Stimulated activated naive CD8-positive, alpha-beta T cell treated with anti-CD3 and anti-CD28 coated beads, Interleukin-15, amount 100 ng/mL, for 72 hours (primary cell): ENCODE results near the gene PKD1L1.

ENCODE experiments used
- ATAC-seq: fragments of 150-1000 bp; cut with Tn5 transposase; 2 replicates; pipeline ENCODE4 v1.10.0; 2021; ENCODE audit warnings: mild to moderate bottlenecking, moderate library complexity
- DNase-seq, 2 donors: peaks; one replicate each; pipeline ENCODE4 v3.0.0; 2021 to 2022
- H3K27ac Mint-ChIP-seq, 2 donors: one replicate each; pipeline ENCODE4 v1.8.0; 2022; ENCODE audit warnings: mild to moderate bottlenecking in 2 of 2, mixed read lengths in 2 of 2, moderate library complexity in 2 of 2
- H3K27me3 Mint-ChIP-seq: one replicate; pipeline ENCODE4 v1.8.0; 2022; ENCODE audit warnings: mixed read lengths
- H3K4me1 Mint-ChIP-seq: one replicate; pipeline ENCODE4 v1.8.0; 2022; ENCODE audit warnings: mild to moderate bottlenecking, mixed read lengths
- H3K4me3 Mint-ChIP-seq, 2 donors: one replicate each; pipeline ENCODE4 v1.8.0; 2022; ENCODE audit warnings: mild to moderate bottlenecking in 2 of 2, mixed read lengths in 2 of 2, moderate library complexity in 1 of 2
- H3K9me3 Mint-ChIP-seq, 2 donors: one replicate each; pipeline ENCODE4 v1.8.0; 2022; ENCODE audit warnings: mixed read lengths in 2 of 2

PKD1L1 gene

GRCh38 chr7:47885987-47886811 lies 62.1 kb downstream of the PKD1L1 start:
- H3K27me3 Mint-ChIP-seq, result no peaks in the 10 kb centered on the region
- no peak for DNase-seq
- no peaks in the 10 kb centered on the region for H3K4me1 Mint-ChIP-seq
- H3K9me3 Mint-ChIP-seq, result no peaks in the 10 kb centered on the region
- ATAC-seq, result no peak
- no peak overlapping the region for H3K4me3 Mint-ChIP-seq
- no peak overlapping the region for H3K27ac Mint-ChIP-seq

GRCh38 chr7:47885309-47885986 lies 62.8 kb downstream of the PKD1L1 start:
- no peaks in the 10 kb centered on the region for H3K27me3 Mint-ChIP-seq
- no peaks in the 10 kb centered on the region for H3K9me3 Mint-ChIP-seq
- ATAC-seq (peak; percentile 11), DNase-seq (no peak)
- no peak overlapping the region for H3K27ac Mint-ChIP-seq
- no peaks in the 10 kb centered on the region for H3K4me1 Mint-ChIP-seq
- no peak overlapping the region for H3K4me3 Mint-ChIP-seq

- Mint-ChIP-seq H3K4me3 (no peak overlapping the region), H3K27ac (no peak overlapping the region), H3K4me1 (no peaks in the 10 kb centered on the region), H3K9me3 (no peaks in the 10 kb centered on the region), H3K27me3 (no peaks in the 10 kb centered on the region)
- ATAC-seq (no peak), DNase-seq (no peak)
Observed at GRCh38 chr7:47884675-47885074, 63.6 kb downstream of the PKD1L1 start.

- no peak for DNase-seq
- no peaks in the 10 kb centered on the region for H3K27me3 Mint-ChIP-seq
- no peaks in the 10 kb centered on the region for H3K4me1 Mint-ChIP-seq
- no peaks in the 10 kb centered on the region for H3K9me3 Mint-ChIP-seq
- ATAC-seq, result no peak
- no peak overlapping the region for H3K4me3 Mint-ChIP-seq
- no peak overlapping the region for H3K27ac Mint-ChIP-seq
Observed at GRCh38 chr7:47882635-47883034, 65.6 kb downstream of the PKD1L1 start.

- peak overlapping the region in 1 of 2 donors; percentile 21 for H3K27ac Mint-ChIP-seq
- no peaks in the 10 kb centered on the region for H3K4me1 Mint-ChIP-seq
- no peaks in the 10 kb centered on the region for H3K27me3 Mint-ChIP-seq
- no peaks in the 10 kb centered on the region for H3K9me3 Mint-ChIP-seq
- ATAC-seq, result no peak
- H3K4me3 Mint-ChIP-seq, result no peak overlapping the region
- no peak for DNase-seq
Observed at GRCh38 chr7:47881256-47881655, 67.0 kb downstream of the PKD1L1 start.

- no peaks in the 10 kb centered on the region for H3K9me3 Mint-ChIP-seq
- H3K27me3 Mint-ChIP-seq, result no peaks in the 10 kb centered on the region
- peaks cover 3% of the 10 kb centered on the region for H3K4me1 Mint-ChIP-seq
- no peak overlapping the region for H3K27ac Mint-ChIP-seq
- no peak overlapping the region for H3K4me3 Mint-ChIP-seq
- DNase-seq, result no peak
- no peak for ATAC-seq
Observed at GRCh38 chr7:47878662-47879061, 69.6 kb downstream of the PKD1L1 start.

GRCh38 chr7:47877336-47877735 lies 70.9 kb downstream of the PKD1L1 start:
- no peaks in the 10 kb centered on the region for H3K9me3 Mint-ChIP-seq
- no peak overlapping the region for H3K4me3 Mint-ChIP-seq
- DNase-seq (no peak), ATAC-seq (no peak)
- H3K27ac Mint-ChIP-seq, result no peak overlapping the region
- H3K27me3 Mint-ChIP-seq, result no peaks in the 10 kb centered on the region
- H3K4me1 Mint-ChIP-seq, result peaks cover 6% of the 10 kb centered on the region

- peak; percentile 23 for ATAC-seq
- H3K9me3 Mint-ChIP-seq, result no peaks in the 10 kb centered on the region
- H3K4me3 Mint-ChIP-seq, result no peak overlapping the region
- DNase-seq, result no peak
- H3K27ac Mint-ChIP-seq, result peak overlapping the region in 1 of 2 donors; percentile 86
- H3K4me1 Mint-ChIP-seq, result peaks cover 18% of the 10 kb centered on the region
- no peaks in the 10 kb centered on the region for H3K27me3 Mint-ChIP-seq
Observed at GRCh38 chr7:47875998-47876744, 72.1 kb downstream of the PKD1L1 start.

GRCh38 chr7:47875406-47875805 lies 72.9 kb downstream of the PKD1L1 start:
- ATAC-seq (no peak), DNase-seq (no peak)
- H3K4me3 Mint-ChIP-seq, result no peak overlapping the region
- no peaks in the 10 kb centered on the region for H3K27me3 Mint-ChIP-seq
- H3K9me3 Mint-ChIP-seq, result no peaks in the 10 kb centered on the region
- no peak overlapping the region for H3K27ac Mint-ChIP-seq
- peaks cover 25% of the 10 kb centered on the region for H3K4me1 Mint-ChIP-seq

GRCh38 chr7:47873762-47874161 lies 74.5 kb downstream of the PKD1L1 start:
- DNase-seq (no peak), ATAC-seq (peak; percentile 52)
- Mint-ChIP-seq H3K4me1 (peaks cover 32% of the 10 kb centered on the region), H3K27ac (no peak overlapping the region), H3K9me3 (no peaks in the 10 kb centered on the region), H3K4me3 (no peak overlapping the region), H3K27me3 (no peaks in the 10 kb centered on the region)

- Mint-ChIP-seq H3K4me1 (peaks cover 26% of the 10 kb centered on the region), H3K27ac (no peak overlapping the region), H3K27me3 (no peaks in the 10 kb centered on the region), H3K4me3 (no peak overlapping the region), H3K9me3 (no peaks in the 10 kb centered on the region)
- no peak for DNase-seq
- no peak for ATAC-seq
Observed at GRCh38 chr7:47867286-47867685, 81.0 kb downstream of the PKD1L1 start.

GRCh38 chr7:47866120-47866519 lies 82.1 kb downstream of the PKD1L1 start:
- Mint-ChIP-seq H3K9me3 (no peaks in the 10 kb centered on the region), H3K27me3 (no peaks in the 10 kb centered on the region), H3K27ac (no peak overlapping the region), H3K4me1 (peaks cover 14% of the 10 kb centered on the region), H3K4me3 (no peak overlapping the region)
- DNase-seq (no peak), ATAC-seq (no peak)

- H3K9me3 Mint-ChIP-seq, result no peaks in the 10 kb centered on the region
- H3K27me3 Mint-ChIP-seq, result no peaks in the 10 kb centered on the region
- peak overlapping the region in 1 of 2 donors; percentile 65 for H3K27ac Mint-ChIP-seq
- H3K4me1 Mint-ChIP-seq, result no peaks in the 10 kb centered on the region
- ATAC-seq (peak; percentile 55), DNase-seq (no peak)
- no peak overlapping the region for H3K4me3 Mint-ChIP-seq
Observed at GRCh38 chr7:47852330-47853245, 95.7 kb downstream of the PKD1L1 start.

- DNase-seq (no peak), ATAC-seq (no peak)
- no peak overlapping the region for H3K27ac Mint-ChIP-seq
- H3K9me3 Mint-ChIP-seq, result no peaks in the 10 kb centered on the region
- no peaks in the 10 kb centered on the region for H3K4me1 Mint-ChIP-seq
- H3K27me3 Mint-ChIP-seq, result peaks cover 22% of the 10 kb centered on the region
- no peak overlapping the region for H3K4me3 Mint-ChIP-seq
Observed at GRCh38 chr7:47847207-47847606, 101.1 kb downstream of the PKD1L1 start.
